SU-DHL-6 (cell line): ENCODE results near the gene TMEM237.
"Not testable (repeated sequence)": the region's sequence is repeated elsewhere in the genome, so short reads cannot be mapped to it uniquely, and the experiment has no call there.

Experiments
- H2AFZ ChIP-seq: fragments of 200-600 bp; sonication (generic); 2 replicates; pipeline ENCODE4 v1.6.1; 2014; ENCODE audit warnings: low read depth, mild to moderate bottlenecking, moderate library complexity, mixed read lengths, antibody characterized with exemption, low read length; ENCODE audit not compliant: severe bottlenecking
- H3F3A ChIP-seq: fragments of 200-600 bp; shearing (Covaris generic); 2 replicates; pipeline ENCODE4 v1.6.0; 2016; ENCODE audit warnings: antibody characterized with exemption, mild to moderate bottlenecking; ENCODE audit not compliant: insufficient read depth
- H3K27ac ChIP-seq: fragments of 200-600 bp; sonication (generic); 2 replicates; pipeline ENCODE4 v1.5.1; 2016; ENCODE audit warnings: low read depth, mild to moderate bottlenecking, low read length, moderate library complexity, mixed read lengths
- H3K27me3 ChIP-seq: fragments of 200-600 bp; sonication (generic), shearing (Covaris generic); 2 replicates; pipeline ENCODE4 v1.6.0; 2014; ENCODE audit warnings: mild to moderate bottlenecking, low read length
- H3K36me3 ChIP-seq: fragments of 200-600 bp; sonication (generic); 2 replicates; pipeline ENCODE4 v1.6.1; 2014; ENCODE audit warnings: mild to moderate bottlenecking, low read length, mixed read lengths
- H3K4me2 ChIP-seq: fragments of 300-600, 200-600 bp; shearing (Covaris generic), sonication (generic); 2 replicates; pipeline ENCODE4 v1.6.0; 2014; ENCODE audit warnings: low read length, low read depth, mild to moderate bottlenecking; ENCODE audit not compliant: poor library complexity, severe bottlenecking
- H3K4me3 ChIP-seq: fragments of 200-600 bp; sonication (generic); 2 replicates; pipeline ENCODE4 v1.5.1; 2014; ENCODE audit warnings: antibody characterized with exemption, low read length, mild to moderate bottlenecking, mixed read lengths; ENCODE audit not compliant: insufficient read depth, poor library complexity, severe bottlenecking
- H3K79me2 ChIP-seq: fragments of 200-600 bp; sonication (generic); 2 replicates; pipeline ENCODE4 v1.6.1; 2014; ENCODE audit warnings: mild to moderate bottlenecking, low read length, moderate library complexity; ENCODE audit not compliant: insufficient read depth
- H3K9ac ChIP-seq: fragments of 200-600 bp; sonication (generic); 2 replicates; pipeline ENCODE4 v1.7.0; 2014; ENCODE audit warnings: mild to moderate bottlenecking, low read length
- H3K9me2 ChIP-seq: fragments of 200-600 bp; sonication (generic); replicated peaks from 2 replicates; pipeline ENCODE4 v1.6.1; 2014; ENCODE audit warnings: low read length; ENCODE audit not compliant: insufficient read depth
- H3K9me3 ChIP-seq: fragments of 200-600 bp; sonication (generic); 2 replicates; pipeline ENCODE4 v1.6.1; 2014; ENCODE audit warnings: low read length, mixed read lengths; ENCODE audit not compliant: insufficient read depth
- H4K20me1 ChIP-seq: fragments of 200-600 bp; sonication (generic); 2 replicates; pipeline ENCODE4 v1.6.1; 2014; ENCODE audit warnings: low read depth, mild to moderate bottlenecking, antibody characterized with exemption, low read length, moderate library complexity, mixed read lengths
- EZH2phosphoT487 ChIP-seq: fragments of 200-600 bp; sonication (generic), shearing (Covaris generic); conservative IDR thresholded peaks from 2 replicates; pipeline ENCODE4 v1.6.1; 2018; ENCODE audit warnings: mild to moderate bottlenecking, antibody characterized with exemption, low read length, moderate library complexity, mixed read lengths
- TF ChIP-seq, protein P1 (sequence below): fragments of 200-600 bp; sonication (generic); IDR thresholded peaks from one replicate; pipeline ENCODE4 v1.5.1; 2017; ENCODE audit warnings: antibody characterized with exemption, mild to moderate bottlenecking, low read length, moderate library complexity; ENCODE audit not compliant: insufficient read depth, poor library complexity, severe bottlenecking

Gene TMEM237

DNA sequence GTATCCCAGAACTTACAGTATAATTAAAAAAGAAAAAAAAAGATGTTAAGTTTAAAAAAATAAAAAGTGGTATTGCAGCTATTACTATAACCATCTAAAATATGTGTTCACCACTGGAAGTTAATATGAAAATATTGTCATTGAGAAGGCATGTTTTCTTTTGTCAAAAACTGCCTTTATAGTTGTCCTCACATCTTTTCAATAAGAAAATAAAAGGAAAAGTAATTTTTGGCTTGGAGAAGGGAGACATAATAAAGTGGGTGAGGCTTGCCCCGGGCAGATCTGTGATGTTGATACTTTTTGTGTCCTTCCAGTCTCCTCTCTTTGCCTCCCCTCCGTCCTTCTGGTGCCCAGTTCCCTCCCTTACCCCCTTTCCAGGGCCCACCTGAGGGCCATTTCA, 30.2 kb upstream of the TMEM237 start:
- Histone ChIP-seq H3K79me2 (no peaks in the 10 kb centered on the region), H4K20me1 (no peaks in the 10 kb centered on the region), H3K36me3 (no peaks in the 10 kb centered on the region), H2AFZ (no peak overlapping the region), H3K9me2 (no peaks in the 10 kb centered on the region), H3K27me3 (no peaks in the 10 kb centered on the region), H3K9me3 (no peaks in the 10 kb centered on the region), H3K9ac (no peak overlapping the region), H3F3A (no peaks in the 10 kb centered on the region), H3K27ac (no peak overlapping the region), H3K4me2 (no peak overlapping the region), H3K4me3 (no peak overlapping the region)
- no peak for TF ChIP-seq EZH2phosphoT487
- TF ChIP-seq, protein P1, sequence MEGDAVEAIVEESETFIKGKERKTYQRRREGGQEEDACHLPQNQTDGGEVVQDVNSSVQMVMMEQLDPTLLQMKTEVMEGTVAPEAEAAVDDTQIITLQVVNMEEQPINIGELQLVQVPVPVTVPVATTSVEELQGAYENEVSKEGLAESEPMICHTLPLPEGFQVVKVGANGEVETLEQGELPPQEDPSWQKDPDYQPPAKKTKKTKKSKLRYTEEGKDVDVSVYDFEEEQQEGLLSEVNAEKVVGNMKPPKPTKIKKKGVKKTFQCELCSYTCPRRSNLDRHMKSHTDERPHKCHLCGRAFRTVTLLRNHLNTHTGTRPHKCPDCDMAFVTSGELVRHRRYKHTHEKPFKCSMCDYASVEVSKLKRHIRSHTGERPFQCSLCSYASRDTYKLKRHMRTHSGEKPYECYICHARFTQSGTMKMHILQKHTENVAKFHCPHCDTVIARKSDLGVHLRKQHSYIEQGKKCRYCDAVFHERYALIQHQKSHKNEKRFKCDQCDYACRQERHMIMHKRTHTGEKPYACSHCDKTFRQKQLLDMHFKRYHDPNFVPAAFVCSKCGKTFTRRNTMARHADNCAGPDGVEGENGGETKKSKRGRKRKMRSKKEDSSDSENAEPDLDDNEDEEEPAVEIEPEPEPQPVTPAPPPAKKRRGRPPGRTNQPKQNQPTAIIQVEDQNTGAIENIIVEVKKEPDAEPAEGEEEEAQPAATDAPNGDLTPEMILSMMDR = no peak

DNA sequence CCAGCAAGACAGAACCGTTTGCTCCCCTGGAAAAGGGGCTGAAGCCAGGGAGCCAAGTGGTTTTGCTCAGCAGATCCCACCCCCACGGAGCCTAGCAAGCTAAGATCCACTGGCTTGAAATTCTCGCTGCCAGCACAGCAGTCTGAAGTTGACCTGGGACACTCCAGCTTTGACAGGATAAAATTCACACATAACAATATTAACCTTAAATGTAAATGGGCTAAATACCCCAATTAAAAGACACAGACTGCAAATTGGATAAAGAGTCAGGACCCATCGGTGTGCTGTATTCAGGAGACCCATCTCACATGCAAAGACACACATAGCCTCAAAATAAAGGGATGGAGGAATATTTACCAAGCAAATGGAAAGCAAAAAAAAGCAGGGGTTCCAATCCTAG, 27.9 kb upstream of the TMEM237 start:
- not testable (repeated sequence) for H4K20me1 ChIP-seq, H3K9ac ChIP-seq, H3K4me3 ChIP-seq, H3F3A ChIP-seq, H3K79me2 ChIP-seq, H3K27ac ChIP-seq, H3K9me2 ChIP-seq, H2AFZ ChIP-seq, H3K9me3 ChIP-seq, H3K27me3 ChIP-seq, H3K36me3 ChIP-seq, H3K4me2 ChIP-seq

DNA sequence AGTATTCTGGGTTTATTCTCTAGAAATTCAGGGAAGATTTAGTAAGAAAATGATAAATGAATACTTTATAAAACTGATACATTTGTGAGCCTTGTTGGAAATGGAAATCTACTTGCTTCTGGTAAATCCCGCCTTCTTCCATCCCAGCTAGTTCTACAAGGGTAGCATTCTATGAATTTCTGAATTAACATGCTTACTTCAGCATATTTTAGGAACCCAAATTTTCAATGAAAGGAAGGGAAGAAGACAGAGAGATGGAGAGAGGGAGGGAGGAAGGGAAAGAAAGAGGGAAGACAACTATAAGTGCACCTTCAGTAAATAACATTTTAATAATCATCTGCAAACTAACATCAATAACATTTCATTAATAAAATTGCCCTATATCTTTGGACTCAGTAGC, 26.6 kb upstream of the TMEM237 start:
- no peak overlapping the region for H3K4me3 ChIP-seq
- no peaks in the 10 kb centered on the region for H3K36me3 ChIP-seq
- no peaks in the 10 kb centered on the region for H3K9me3 ChIP-seq
- H3K4me2 ChIP-seq = no peak overlapping the region
- H3F3A ChIP-seq = no peaks in the 10 kb centered on the region
- H3K9me2 ChIP-seq = no peaks in the 10 kb centered on the region
- H3K27ac ChIP-seq = no peak overlapping the region
- H4K20me1 ChIP-seq = no peaks in the 10 kb centered on the region
- H3K9ac ChIP-seq = no peak overlapping the region
- H2AFZ ChIP-seq = no peak overlapping the region
- no peaks in the 10 kb centered on the region for H3K79me2 ChIP-seq
- H3K27me3 ChIP-seq = no peaks in the 10 kb centered on the region
- TF ChIP-seq EZH2phosphoT487 = no peak
- TF ChIP-seq, protein P1 = no peak

DNA sequence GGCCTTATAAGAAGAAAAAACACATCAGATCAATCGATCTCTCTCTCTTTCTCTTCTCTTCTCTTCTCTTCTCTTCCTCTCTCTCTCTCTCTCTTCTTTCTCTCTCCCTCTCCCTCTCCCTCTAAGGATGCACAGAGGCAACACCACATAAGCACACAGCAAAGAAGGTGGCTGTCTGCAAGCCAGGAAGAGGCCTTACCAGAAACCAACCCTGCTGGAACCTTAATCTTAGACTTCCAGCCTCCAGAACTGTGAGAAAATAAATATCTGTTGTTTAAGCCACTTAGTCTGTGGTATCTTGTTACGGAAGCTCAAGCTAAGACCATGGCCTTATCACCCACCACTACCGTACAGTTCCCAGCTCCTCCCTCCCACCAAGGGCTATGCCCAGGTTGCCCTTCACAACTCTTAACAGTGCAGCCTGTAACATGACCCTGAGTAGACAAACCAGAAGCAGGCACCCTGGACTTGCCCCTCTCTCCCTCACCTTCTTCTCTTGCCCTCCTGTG, 25.2 kb upstream of the TMEM237 start:
- Histone ChIP-seq H3F3A (no peaks in the 10 kb centered on the region), H3K9me2 (no peaks in the 10 kb centered on the region)
- TF ChIP-seq, protein P1 = no peak
- no peak for TF ChIP-seq EZH2phosphoT487

More for the DNA sequence above, 25.2 kb upstream of the TMEM237 start:
- H3K9me3 ChIP-seq = no peaks in the 10 kb centered on the region
- H3K27ac ChIP-seq = no peak overlapping the region
- no peak overlapping the region for H3K4me3 ChIP-seq
- H3K36me3 ChIP-seq = no peaks in the 10 kb centered on the region
- no peaks in the 10 kb centered on the region for H3K27me3 ChIP-seq
- no peaks in the 10 kb centered on the region for H4K20me1 ChIP-seq
- H3K4me2 ChIP-seq = no peak overlapping the region
- H3K9ac ChIP-seq = no peak overlapping the region
- H2AFZ ChIP-seq = no peak overlapping the region
- no peaks in the 10 kb centered on the region for H3K79me2 ChIP-seq
